AG04450 (cell line): Measurements from ENCODE around the gene CAMSAP1. TPM values are rescaled to one million over a fixed set of nuclear protein-coding genes. Genes with fewer than 3 reads are reported as not detected.

Experiments used
- CTCF ChIA-PET: fragments of 300-600, 350-600 bp; formaldehyde crosslinking; extraction: SDS; loops from one replicate; lab custom pipeline; 2022; ENCODE audit warnings: antibody characterized with exemption, inconsistent platforms; lab: Charles Lee
- POLR2A ChIA-PET: fragments of 350-600 bp; formaldehyde crosslinking; extraction: SDS; loops from one replicate; lab custom pipeline; 2021; ENCODE audit warnings: antibody characterized with exemption, inconsistent platforms; lab: Yijun Ruan, JAX
- DNase-seq: peaks from one replicate; pipeline ENCODE4 v3.0.0-alpha.2; 2011; ENCODE audit warnings: low read depth, low spot score
- H3K27ac ChIP-seq: one replicate; pipeline ENCODE4 v1.5.1; 2012; ENCODE audit warnings: low read depth, low read length, control low read depth
- H3K27me3 ChIP-seq: one replicate; pipeline ENCODE4 v1.6.0; 2012; ENCODE audit warnings: low read length; ENCODE audit not compliant: control insufficient read depth, insufficient read depth
- H3K4me3 ChIP-seq: 2 replicates; pipeline ENCODE4 v1.5.1; 2011; ENCODE audit warnings: mild to moderate bottlenecking, low read depth, low read length, control low read depth
- H3K9me3 ChIP-seq: 2 replicates; pipeline ENCODE4 v1.5.1; 2012; ENCODE audit warnings: low read length; ENCODE audit not compliant: control insufficient read depth, insufficient read depth
- CTCF ChIP-seq: IDR thresholded peaks from 2 replicates; pipeline ENCODE4 v1.5.1; 2011; ENCODE audit warnings: low read depth, low read length, control low read depth, inconsistent platforms
- polyA plus RNA-seq: library from polyadenylated mRNA; depleted of rRNA; stranded (reverse); fragments of >200 nt; gene quantifications from 2 replicates; pipeline ENCODE4 v1.2.3, GENCODE V29; 2011

CAMSAP1 gene
- polyA plus RNA-seq, 1 experiment: 7.8 TPM

GRCh38 chr9:135930446-135931345, 23.4 kb upstream of the CAMSAP1 start:
- Histone ChIP-seq H3K4me3 (no peak overlapping the region), H3K9me3 (no peaks in the 10 kb centered on the region; the same call in 1 of the 2 replicates), H3K27ac (no peak overlapping the region), H3K27me3 (no peaks in the 10 kb centered on the region)
- no peak for DNase-seq
- POLR2A ChIA-PET: no interaction called here
- TF ChIP-seq CTCF: no peak
- CTCF ChIA-PET: no interaction called here

- no peak for DNase-seq
- Histone ChIP-seq H3K9me3 (no peaks in the 10 kb centered on the region; the same call in 1 of the 2 replicates), H3K27me3 (no peaks in the 10 kb centered on the region), H3K4me3 (no peak overlapping the region), H3K27ac (no peak overlapping the region)
- ChIA-PET POLR2A (no interaction called here), CTCF (no interaction called here)
- TF ChIP-seq CTCF: no peak
Measured at GRCh38 chr9:135929656-135930445, 22.5 kb upstream of the CAMSAP1 start.

- ChIA-PET POLR2A (no interaction called here), CTCF (no interaction called here)
- H3K4me3 ChIP-seq: no peak overlapping the region
- TF ChIP-seq CTCF: no peak
- no peaks in the 10 kb centered on the region; the same call in 1 of the 2 replicates for H3K9me3 ChIP-seq
- H3K27me3 ChIP-seq: no peaks in the 10 kb centered on the region
- no peak overlapping the region for H3K27ac ChIP-seq
- DNase-seq: no peak
Measured at GRCh38 chr9:135928731-135929655, 21.6 kb upstream of the CAMSAP1 start.

GRCh38 chr9:135928074-135928730, 20.9 kb upstream of the CAMSAP1 start:
- ChIA-PET POLR2A (no interaction called here), CTCF (no interaction called here)
- no peak for DNase-seq
- Histone ChIP-seq H3K27ac (no peak overlapping the region), H3K4me3 (no peak overlapping the region), H3K9me3 (no peaks in the 10 kb centered on the region; the same call in 1 of the 2 replicates), H3K27me3 (no peaks in the 10 kb centered on the region)
- TF ChIP-seq CTCF: no peak
